Bronchial epithelial cell (primary cell): ENCODE data around the gene MICAL2. TPM values are rescaled to one million over a fixed set of nuclear protein-coding genes. Genes with fewer than 3 reads are reported as not detected.

Experiments used
- DNase-seq: peaks from one replicate; pipeline ENCODE4 v3.0.0-alpha.2; 2010; ENCODE audit warnings: low read depth
- FAIRE-seq: peaks from 2 replicates; lab custom pipeline; 2011; peaks lifted over from hg19 to GRCh38; lab: Jason Lieb, UNC
- H3K27me3 ChIP-seq: 2 replicates; pipeline ENCODE4 v1.5.1; 2011; ENCODE audit warnings: low read length; ENCODE audit not compliant: control insufficient read depth, insufficient read depth
- H3K36me3 ChIP-seq: 2 replicates; pipeline ENCODE4 v1.5.1; 2011; ENCODE audit warnings: low read length; ENCODE audit not compliant: control insufficient read depth, insufficient read depth
- H3K4me3 ChIP-seq: 2 replicates; pipeline ENCODE4 v1.5.1; 2011; ENCODE audit warnings: mild to moderate bottlenecking, low read depth, low read length, control low read depth
- CTCF ChIP-seq: IDR thresholded peaks from 2 replicates; pipeline ENCODE4 v1.5.1; 2011; ENCODE audit warnings: mild to moderate bottlenecking, moderate library complexity, low read length, control low read depth, inconsistent platforms; ENCODE audit not compliant: insufficient read depth, severe bottlenecking
- total RNA-seq: library from RNA; depleted of rRNA; stranded (reverse); fragments of >200 nt; gene quantifications from 2 replicates; pipeline ENCODE4 v1.2.1, GENCODE V29; 2014

The MICAL2 gene
- total RNA-seq, 1 donor from 2014 or later = 75.0 TPM

GRCh38 chr11:12137938-12138731 is 27.7 kb downstream of the MICAL2 start:
- H3K27me3 ChIP-seq = no peaks in the 10 kb centered on the region
- no peak for TF ChIP-seq CTCF
- FAIRE-seq (no peak), DNase-seq (peak; percentile 59)
- H3K4me3 ChIP-seq = no peak overlapping the region
- peaks cover 5% of the 10 kb centered on the region for H3K36me3 ChIP-seq

DNA sequence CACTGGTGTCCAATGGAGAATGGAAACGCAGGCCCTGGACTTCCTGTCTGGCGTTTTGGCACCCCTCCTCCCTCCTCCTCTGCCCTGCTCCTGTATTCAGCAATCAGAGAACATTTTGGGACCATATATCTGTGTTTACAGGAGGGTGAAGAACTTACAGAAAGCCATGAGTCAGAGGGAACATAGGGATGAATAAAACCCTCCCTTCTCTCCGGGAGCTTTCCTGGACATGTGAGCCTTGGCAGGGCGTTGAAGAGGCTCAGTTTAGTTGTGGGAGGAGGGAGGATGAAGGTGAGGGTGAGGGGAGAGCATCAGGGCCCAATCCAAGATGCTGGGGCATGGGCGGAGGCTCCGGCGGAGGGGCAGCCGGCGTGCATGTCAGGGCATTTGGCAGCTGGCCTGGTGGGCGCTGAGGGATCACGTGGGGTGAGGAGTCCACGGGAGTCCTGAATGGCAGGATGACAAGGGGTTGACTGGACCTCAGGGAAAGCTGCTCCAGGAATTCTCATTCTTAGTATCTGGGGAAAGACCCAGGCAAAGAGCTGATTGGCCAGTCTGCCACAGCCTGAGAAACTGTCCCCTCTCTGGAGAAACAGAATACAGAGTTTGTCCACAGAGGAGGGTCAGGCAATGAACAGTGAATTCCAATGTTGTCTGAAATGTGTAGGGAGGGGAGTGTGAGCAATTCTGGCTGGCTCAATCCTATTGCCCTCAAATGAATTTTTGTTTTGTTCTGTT is 28.9 kb downstream of the MICAL2 start:
- Histone ChIP-seq H3K36me3 (peaks cover 5% of the 10 kb centered on the region), H3K27me3 (no peaks in the 10 kb centered on the region), H3K4me3 (no peak overlapping the region)
- FAIRE-seq (no peak), DNase-seq (peak; percentile 33)
- no peak for TF ChIP-seq CTCF

- no peak for TF ChIP-seq CTCF
- Histone ChIP-seq H3K36me3 (peaks cover 4% of the 10 kb centered on the region), H3K27me3 (no peaks in the 10 kb centered on the region), H3K4me3 (no peak overlapping the region)
- no peak for DNase-seq
- FAIRE-seq = no peak
Measured at GRCh38 chr11:12140186-12140793, 29.9 kb downstream of the MICAL2 start.

- no peaks in the 10 kb centered on the region for H3K27me3 ChIP-seq
- DNase-seq = no peak
- peaks cover 4% of the 10 kb centered on the region for H3K36me3 ChIP-seq
- no peak for TF ChIP-seq CTCF
- no peak for FAIRE-seq
- H3K4me3 ChIP-seq = no peak overlapping the region
Measured at GRCh38 chr11:12141283-12141682, 30.9 kb downstream of the MICAL2 start.

DNA sequence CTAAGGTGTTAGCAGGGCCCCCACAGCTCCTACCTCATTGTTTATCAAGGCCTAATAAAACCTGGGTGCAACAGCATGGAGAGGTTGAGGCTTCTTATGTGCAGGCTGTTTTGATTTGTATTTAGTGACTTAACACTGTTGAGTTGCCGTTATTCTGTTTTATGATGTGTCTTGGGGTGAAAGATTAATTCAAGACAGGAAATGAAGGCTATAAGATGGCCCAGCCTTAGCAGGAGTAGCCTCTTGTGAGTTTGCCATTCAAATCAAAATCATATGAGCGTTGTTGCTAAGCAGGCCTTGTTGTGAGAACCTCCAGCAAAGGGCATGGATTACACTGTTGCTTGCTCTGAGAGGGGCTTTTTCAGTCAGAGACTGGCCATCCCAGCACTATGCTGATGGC is 31.8 kb downstream of the MICAL2 start:
- no peak overlapping the region for H3K4me3 ChIP-seq
- TF ChIP-seq CTCF = no peak
- peaks cover 4% of the 10 kb centered on the region for H3K36me3 ChIP-seq
- no peak for DNase-seq
- no peak for FAIRE-seq
- no peaks in the 10 kb centered on the region for H3K27me3 ChIP-seq
